ENCODE results near the gene FMC1. TPM values are rescaled to one million over a fixed set of nuclear protein-coding genes. Genes with fewer than 3 reads are reported as not detected.
A peak's percentile ranks its signal among the peaks of the same experiment; 100 is the strongest.

The FMC1 gene
- total and polyA plus RNA-seq, 4 donors, result 8.7 to 44.6 (median 13.2) TPM

GRCh38 chr7:139294241-139294640 is 46.9 kb upstream of the FMC1 start:
- H3K4me3 ChIP-seq, result no peak overlapping the region
- H3K27me3 ChIP-seq (ENCODE audit: control insufficient read depth in 3 of 3, insufficient read depth in 3 of 3, low read length in 2 of 3), result no peaks in the 10 kb centered on the region
- no peak for DNase-seq
- H3K9ac ChIP-seq (ENCODE audit: insufficient read depth in 1 of 2, low read length in 2 of 2), result no peak overlapping the region
- H3K27ac ChIP-seq (ENCODE audit: low read depth in 1 of 2, low read length in 1 of 2), result no peak overlapping the region
- WGBS, 2 donors, result 95 to 98% methylated on average over 4 of the region's 4 CpGs
- no peaks in the 10 kb centered on the region for H3K4me1 ChIP-seq (ENCODE audit: control insufficient read depth in 5 of 5, insufficient read depth in 5 of 5, low read length in 5 of 5)
- TF ChIP-seq, protein P1, sequence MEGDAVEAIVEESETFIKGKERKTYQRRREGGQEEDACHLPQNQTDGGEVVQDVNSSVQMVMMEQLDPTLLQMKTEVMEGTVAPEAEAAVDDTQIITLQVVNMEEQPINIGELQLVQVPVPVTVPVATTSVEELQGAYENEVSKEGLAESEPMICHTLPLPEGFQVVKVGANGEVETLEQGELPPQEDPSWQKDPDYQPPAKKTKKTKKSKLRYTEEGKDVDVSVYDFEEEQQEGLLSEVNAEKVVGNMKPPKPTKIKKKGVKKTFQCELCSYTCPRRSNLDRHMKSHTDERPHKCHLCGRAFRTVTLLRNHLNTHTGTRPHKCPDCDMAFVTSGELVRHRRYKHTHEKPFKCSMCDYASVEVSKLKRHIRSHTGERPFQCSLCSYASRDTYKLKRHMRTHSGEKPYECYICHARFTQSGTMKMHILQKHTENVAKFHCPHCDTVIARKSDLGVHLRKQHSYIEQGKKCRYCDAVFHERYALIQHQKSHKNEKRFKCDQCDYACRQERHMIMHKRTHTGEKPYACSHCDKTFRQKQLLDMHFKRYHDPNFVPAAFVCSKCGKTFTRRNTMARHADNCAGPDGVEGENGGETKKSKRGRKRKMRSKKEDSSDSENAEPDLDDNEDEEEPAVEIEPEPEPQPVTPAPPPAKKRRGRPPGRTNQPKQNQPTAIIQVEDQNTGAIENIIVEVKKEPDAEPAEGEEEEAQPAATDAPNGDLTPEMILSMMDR (IDR thresholded peaks at IDR 0.05; ENCODE audit: control extremely low read depth, extremely low read depth), result no peak
- ATAC-seq (ENCODE audit: insufficient read depth, low FRiP score), result no peak
- H3K36me3 ChIP-seq (ENCODE audit: control insufficient read depth in 4 of 4, insufficient read depth in 4 of 4, low read length in 4 of 4), result peaks cover 0 to 26% (median 6%) of the 10 kb centered on the region in 4 donors
- no peaks in the 10 kb centered on the region for H3K9me3 ChIP-seq (ENCODE audit: control insufficient read depth in 4 of 4, insufficient read depth in 3 of 4, low read length in 3 of 4)

GRCh38 chr7:139294951-139295575 is 46.1 kb upstream of the FMC1 start:
- TF ChIP-seq, protein P1 (IDR thresholded peaks at IDR 0.05; ENCODE audit: control extremely low read depth, extremely low read depth), result no peak
- ATAC-seq (ENCODE audit: insufficient read depth, low FRiP score), result no peak
- peaks cover 0 to 5% (median 0%) of the 10 kb centered on the region in 5 donors for H3K4me1 ChIP-seq (ENCODE audit: control insufficient read depth in 5 of 5, insufficient read depth in 5 of 5, low read length in 5 of 5)
- H3K9ac ChIP-seq (ENCODE audit: insufficient read depth in 1 of 2, low read length in 2 of 2), result no peak overlapping the region
- H3K27me3 ChIP-seq (ENCODE audit: control insufficient read depth in 3 of 3, insufficient read depth in 3 of 3, low read length in 2 of 3), result no peaks in the 10 kb centered on the region
- H3K4me3 ChIP-seq, result no peak overlapping the region
- DNase-seq, result no peak
- H3K9me3 ChIP-seq (ENCODE audit: control insufficient read depth in 4 of 4, insufficient read depth in 3 of 4, low read length in 3 of 4), result no peaks in the 10 kb centered on the region
- no peak overlapping the region for H3K27ac ChIP-seq (ENCODE audit: low read depth in 1 of 2, low read length in 1 of 2)
- WGBS, 2 donors, result 94 to 96% methylated on average over 6 of the region's 6 CpGs
- peaks cover 0 to 28% (median 6%) of the 10 kb centered on the region in 4 donors for H3K36me3 ChIP-seq (ENCODE audit: control insufficient read depth in 4 of 4, insufficient read depth in 4 of 4, low read length in 4 of 4)

- Histone ChIP-seq H3K4me1 (ENCODE audit: control insufficient read depth in 5 of 5, insufficient read depth in 5 of 5, low read length in 5 of 5) (peaks cover 0 to 5% (median 0%) of the 10 kb centered on the region in 5 donors), H3K9ac (ENCODE audit: insufficient read depth in 1 of 2, low read length in 2 of 2) (no peak overlapping the region), H3K4me3 (no peak overlapping the region), H3K27ac (ENCODE audit: low read depth in 1 of 2, low read length in 1 of 2) (no peak overlapping the region), H3K36me3 (ENCODE audit: control insufficient read depth in 4 of 4, insufficient read depth in 4 of 4, low read length in 4 of 4) (peaks cover 0 to 33% (median 6%) of the 10 kb centered on the region in 4 donors), H3K27me3 (ENCODE audit: control insufficient read depth in 3 of 3, insufficient read depth in 3 of 3, low read length in 2 of 3) (no peaks in the 10 kb centered on the region), H3K9me3 (ENCODE audit: control insufficient read depth in 4 of 4, insufficient read depth in 3 of 4, low read length in 3 of 4) (no peaks in the 10 kb centered on the region)
- TF ChIP-seq, protein P1 (IDR thresholded peaks at IDR 0.05; ENCODE audit: control extremely low read depth, extremely low read depth), result no peak
- ATAC-seq (ENCODE audit: insufficient read depth, low FRiP score) (no peak), DNase-seq (peak in 1 of 3 donors; percentile 31)
- WGBS, 2 donors, result 61 to 79% methylated on average over 6 of the region's 6 CpGs
Measured at GRCh38 chr7:139297795-139298194, 43.3 kb upstream of the FMC1 start.
